PC-9 (cell line): ENCODE data around the gene MTOR. TPM values are rescaled to one million over a fixed set of nuclear protein-coding genes. Genes with fewer than 3 reads are reported as not detected.
A peak's percentile ranks its signal among the peaks of the same experiment; 100 is the strongest.

Experiments
- Bru-seq: library from RNA; stranded (reverse); fragments of 400-500 nt; gene quantifications from one replicate; lab custom pipeline; 2021; lab: Mats Ljungman, UMichigan
- BruChase-seq, 2 experiments: library from RNA; stranded (reverse); fragments of 400-500 nt; gene quantifications; one replicate each; lab custom pipeline; 2021; lab: Mats Ljungman, UMichigan
- BruUV-seq: library from RNA; stranded (reverse); fragments of 400-500 nt; replicated peaks from 2 replicates; lab custom pipeline; 2021; lab: Mats Ljungman, UMichigan
- CTCF ChIA-PET: fragments of 300-600 bp; sonication (Branson Sonifier 250); formaldehyde crosslinking; loops from one replicate; lab custom pipeline; 2022; ENCODE audit warnings: antibody characterized with exemption; lab: Charles Lee
- POLR2A ChIA-PET: fragments of 300-600 bp; sonication (Branson Sonifier 250); formaldehyde crosslinking; loops from one replicate; lab custom pipeline; 2022; ENCODE audit warnings: antibody characterized with exemption; ENCODE audit not compliant: unreplicated experiment; lab: Charles Lee
- DNase-seq, 2 experiments: peaks; one replicate each; pipeline versions ENCODE4 v3.0.0 to v3.0.0-alpha.2; 2015 to 2022; ENCODE audit warnings: mixed read lengths in 1 of 2
- H2AFZ ChIP-seq: fragments of 200-600 bp; sonication (generic); 2 replicates; pipeline ENCODE4 v1.8.1; 2017; ENCODE audit warnings: antibody characterized with exemption
- H3F3A ChIP-seq: fragments of 200-600 bp; sonication (generic); 2 replicates; pipeline ENCODE4 v1.8.1; 2017; ENCODE audit warnings: antibody characterized with exemption, mild to moderate bottlenecking, low read depth; ENCODE audit not compliant: insufficient read depth
- H3K27ac ChIP-seq: fragments of 200-600 bp; sonication (generic); 2 replicates; pipeline ENCODE4 v1.6.1; 2016; ENCODE audit warnings: mixed run types
- H3K27me3 ChIP-seq: fragments of 200-600 bp; sonication (generic); 2 replicates; pipeline ENCODE4 v1.6.1; 2016; ENCODE audit warnings: low read depth, mixed run types; ENCODE audit not compliant: insufficient read depth
- H3K36me3 ChIP-seq: fragments of 200-600 bp; sonication (generic); 2 replicates; pipeline ENCODE4 v1.6.1; 2016; ENCODE audit warnings: low read depth, mixed run types
- H3K4me1 ChIP-seq: fragments of 200-600 bp; sonication (generic); replicated peaks from 2 replicates; pipeline ENCODE4 v1.6.1; 2016; ENCODE audit warnings: mixed run types; ENCODE audit not compliant: insufficient read depth
- H3K4me2 ChIP-seq: fragments of 200-600 bp; sonication (generic); 2 replicates; pipeline ENCODE4 v1.6.1; 2017; ENCODE audit warnings: mixed run types
- H3K4me3 ChIP-seq: fragments of 200-600 bp; sonication (generic); 2 replicates; pipeline ENCODE4 v1.6.1; 2016; ENCODE audit warnings: mixed run types
- H3K79me2 ChIP-seq: fragments of 200-600 bp; sonication (generic); 2 replicates; pipeline ENCODE4 v1.6.1; 2017; ENCODE audit warnings: low read depth, mixed run types
- H3K9me2 ChIP-seq: fragments of 200-600 bp; sonication (generic); 2 replicates; pipeline ENCODE4 v1.8.1; 2017; ENCODE audit warnings: mild to moderate bottlenecking; ENCODE audit not compliant: insufficient read depth
- H3K9me3 ChIP-seq: fragments of 200-600 bp; sonication (generic); 2 replicates; pipeline ENCODE4 v1.8.1; 2016; ENCODE audit warnings: low read depth; ENCODE audit not compliant: insufficient read depth
- H4K20me1 ChIP-seq: fragments of 200-600 bp; sonication (generic); 2 replicates; pipeline ENCODE4 v1.8.1; 2017; ENCODE audit not compliant: insufficient read depth
- CTCF ChIP-seq: fragments of 200-600 bp; sonication (generic); conservative IDR thresholded peaks from 2 replicates; pipeline ENCODE4 v1.6.1; 2017; ENCODE audit warnings: mixed run types, antibody characterized with exemption, mild to moderate bottlenecking, moderate library complexity
- EZH2 ChIP-seq: fragments of 200-600 bp; sonication (generic); IDR thresholded peaks from 2 replicates; pipeline ENCODE4 v1.8.0; 2017; ENCODE audit warnings: antibody characterized with exemption, low read depth
- intact Hi-C: fragments of 100-400 bp; cut with micrococcal nuclease; formaldehyde crosslinking; loops from one replicate; pipeline ENCODE4 v1.10.0; 2022; ENCODE audit not compliant: unreplicated experiment
- long read RNA-seq: library from polyadenylated mRNA; stranded (forward); transcript quantifications from one replicate; pipeline ENCODE4 v2.0.0, GENCODE V29; 2022
- total RNA-seq: library from RNA; stranded (reverse); gene quantifications from 2 replicates; pipeline ENCODE4 v1.2.3, GENCODE V29; 2021

MTOR gene
- total RNA-seq (34.6 and 37.4 TPM in 2 replicates), Bru-seq, nascent RNA (percentile 71 among the genes with signal in this experiment), BruChase-seq, experiment 1, labeled RNA remaining after a 2-hour chase (percentile 60 among the genes with signal in this experiment), BruChase-seq, experiment 2, labeled RNA remaining after a 6-hour chase (percentile 73 among the genes with signal in this experiment)
- long read RNA-seq, full-length matches to known transcripts = 5 of 18 reads
- long read RNA-seq, partial matches to known transcripts = 7 of 18 reads
- long read RNA-seq, other reads (novel, unspliced or antisense) = 6 of 18 reads

DNA sequence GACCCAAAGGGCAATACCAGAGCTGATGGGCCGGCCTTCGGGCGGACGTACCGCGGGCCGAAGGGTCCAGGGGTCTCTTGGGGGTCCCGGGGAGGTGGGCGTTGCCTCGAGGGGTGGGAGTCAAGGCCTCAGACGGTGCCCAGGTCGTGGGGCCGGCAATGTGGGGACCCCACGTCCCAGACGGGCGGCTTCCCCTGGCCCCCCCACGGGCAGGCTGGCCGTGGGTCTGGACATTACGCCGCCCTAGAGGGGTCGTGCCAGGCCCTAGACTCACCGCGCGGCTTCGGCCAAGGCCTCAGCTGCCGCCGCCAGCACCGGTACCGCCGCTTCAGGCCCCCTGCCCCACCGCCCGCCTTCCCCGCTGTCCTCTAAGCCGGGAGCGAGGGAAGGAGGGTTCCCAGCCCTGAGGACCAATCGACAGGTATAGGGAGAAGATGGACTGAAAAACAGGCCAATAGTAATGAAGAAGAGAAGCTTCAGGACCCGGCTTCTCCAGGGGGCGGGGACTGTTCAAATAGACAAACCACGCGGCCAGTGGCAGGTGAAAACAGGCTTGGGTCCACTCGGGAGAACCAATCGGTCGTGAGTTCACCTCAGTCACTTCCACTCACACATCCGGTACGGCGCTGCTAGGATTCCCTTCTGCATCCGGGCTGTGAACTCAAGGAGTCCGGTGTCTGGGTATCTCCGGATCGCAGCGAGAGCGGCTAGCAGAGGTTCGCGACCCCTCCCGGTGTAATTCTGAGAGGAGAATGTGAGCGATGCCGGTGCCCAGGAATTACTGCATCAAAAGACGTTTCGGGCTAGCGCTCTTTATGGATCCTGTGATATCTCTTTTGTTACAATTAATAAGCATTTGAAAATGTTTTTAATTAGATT, at the start of gene MTOR:
TSS of gene MTOR (minus strand) at position 381 of the 879 bp plus-strand sequence. CDS start 3,142 bp downstream, outside the sequence.
- Histone ChIP-seq H3K9me3 (no peaks in the 10 kb centered on the region), H3K4me2 (peak within 1 kb of the TSS; percentile 74), H2AFZ (peak within 1 kb of the TSS; percentile 83), H3F3A (no peaks in the 10 kb centered on the region; the same call in 1 of the 2 replicates), H3K4me1 (peaks cover 5% of the 10 kb centered on the region; the same call in 1 of the 2 replicates), H3K27ac (no peak within 1 kb of the TSS), H4K20me1 (no peaks in the 10 kb centered on the region), H3K9me2 (no peaks in the 10 kb centered on the region), H3K79me2 (peaks cover 15% of the 10 kb centered on the region), H3K4me3 (peak within 1 kb of the TSS; percentile 71), H3K27me3 (no peaks in the 10 kb centered on the region), H3K36me3 (no peaks in the 10 kb centered on the region)
- POLR2A ChIA-PET = interaction anchor here (0.6 to 1.2 kb wide), 8 partner anchors 10 to 1228 kb away, joined by 3 to 8 read pairs (median 4); partner anchors contain the start of genes EXOSC10 and FBXO6
- intact Hi-C loops = loop anchor here (1.0 to 5.0 kb wide), 2 partner anchors 11 to 380 kb away; partner anchors contain the start of gene UBIAD1
- TF ChIP-seq CTCF = no peak
- no peak for TF ChIP-seq EZH2
- CTCF ChIA-PET = interaction anchor here (0.6 to 0.8 kb wide), 3 partner anchors 383 to 1369 kb away, joined by 3 to 8 read pairs (median 4); no protein-coding TSS in a partner anchor
- BruUV-seq = no TSS peak
- DNase-seq = peak; percentile 97 to 98

GRCh38 chr1:11309385-11309784, 47.0 kb upstream of the MTOR start:
- DNase-seq = no peak
- Histone ChIP-seq H3K4me3 (no peak overlapping the region), H3K9me3 (no peaks in the 10 kb centered on the region), H3K4me1 (no peaks in the 10 kb centered on the region), H3K9me2 (no peaks in the 10 kb centered on the region), H3K27me3 (peaks cover 14% of the 10 kb centered on the region), H3K36me3 (no peaks in the 10 kb centered on the region), H3K4me2 (no peak overlapping the region), H3K79me2 (no peaks in the 10 kb centered on the region), H4K20me1 (no peaks in the 10 kb centered on the region), H3K27ac (no peak overlapping the region), H2AFZ (no peak overlapping the region), H3F3A (no peaks in the 10 kb centered on the region)
- ChIA-PET POLR2A (no interaction called here), CTCF (no interaction called here)
- no TSS peak for BruUV-seq
- intact Hi-C loops = no loop called here
- TF ChIP-seq EZH2 (no peak), CTCF (no peak)

GRCh38 chr1:11308699-11309224, 46.4 kb upstream of the MTOR start:
- no TSS peak for BruUV-seq
- CTCF ChIA-PET = no interaction called here
- Histone ChIP-seq H3K4me2 (no peak overlapping the region), H3K4me1 (no peaks in the 10 kb centered on the region), H3K9me2 (no peaks in the 10 kb centered on the region), H3K27me3 (peaks cover 14% of the 10 kb centered on the region), H3K79me2 (no peaks in the 10 kb centered on the region), H4K20me1 (no peaks in the 10 kb centered on the region), H3K27ac (no peak overlapping the region), H3K36me3 (no peaks in the 10 kb centered on the region), H3K9me3 (no peaks in the 10 kb centered on the region), H3F3A (no peaks in the 10 kb centered on the region), H3K4me3 (no peak overlapping the region), H2AFZ (no peak overlapping the region)
- TF ChIP-seq EZH2 (no peak), CTCF (no peak)
- POLR2A ChIA-PET = no interaction called here
- no peak for DNase-seq
- intact Hi-C loops = no loop called here
